HG03064 (cell line): Measurements from ENCODE around the gene WFDC1.

Experiments used
- ATAC-seq: cut with Tn5 transposase; IDR thresholded peaks from one replicate; pipeline ENCODE4 v1.9.1; 2021; ENCODE audit warnings: low read depth; ENCODE audit not compliant: unreplicated experiment

The WFDC1 gene

DNA sequence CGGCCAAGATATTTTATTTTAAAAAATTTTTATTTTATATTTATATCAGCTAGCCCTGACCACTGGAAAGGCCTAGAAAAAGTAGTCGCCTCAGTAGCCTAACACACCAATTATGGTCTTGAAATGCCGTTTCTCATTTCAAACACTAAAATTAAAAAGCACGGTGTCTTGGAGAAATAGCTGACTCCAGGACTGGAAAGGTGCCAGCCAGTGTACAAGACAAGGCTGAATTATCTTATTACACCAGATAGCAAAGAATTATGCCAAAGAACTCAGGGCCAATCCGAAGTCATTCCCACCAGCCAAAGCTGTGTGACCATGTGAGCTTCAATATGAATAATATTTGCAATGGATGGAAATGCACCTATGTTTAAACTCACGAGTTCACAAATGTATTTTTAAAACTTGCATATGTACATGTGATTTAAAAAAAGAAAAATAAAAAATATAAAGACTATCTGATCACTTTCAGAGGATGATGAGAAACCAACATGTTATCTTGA lies 53.8 kb downstream of the WFDC1 start:
- ATAC-seq: no peak

DNA sequence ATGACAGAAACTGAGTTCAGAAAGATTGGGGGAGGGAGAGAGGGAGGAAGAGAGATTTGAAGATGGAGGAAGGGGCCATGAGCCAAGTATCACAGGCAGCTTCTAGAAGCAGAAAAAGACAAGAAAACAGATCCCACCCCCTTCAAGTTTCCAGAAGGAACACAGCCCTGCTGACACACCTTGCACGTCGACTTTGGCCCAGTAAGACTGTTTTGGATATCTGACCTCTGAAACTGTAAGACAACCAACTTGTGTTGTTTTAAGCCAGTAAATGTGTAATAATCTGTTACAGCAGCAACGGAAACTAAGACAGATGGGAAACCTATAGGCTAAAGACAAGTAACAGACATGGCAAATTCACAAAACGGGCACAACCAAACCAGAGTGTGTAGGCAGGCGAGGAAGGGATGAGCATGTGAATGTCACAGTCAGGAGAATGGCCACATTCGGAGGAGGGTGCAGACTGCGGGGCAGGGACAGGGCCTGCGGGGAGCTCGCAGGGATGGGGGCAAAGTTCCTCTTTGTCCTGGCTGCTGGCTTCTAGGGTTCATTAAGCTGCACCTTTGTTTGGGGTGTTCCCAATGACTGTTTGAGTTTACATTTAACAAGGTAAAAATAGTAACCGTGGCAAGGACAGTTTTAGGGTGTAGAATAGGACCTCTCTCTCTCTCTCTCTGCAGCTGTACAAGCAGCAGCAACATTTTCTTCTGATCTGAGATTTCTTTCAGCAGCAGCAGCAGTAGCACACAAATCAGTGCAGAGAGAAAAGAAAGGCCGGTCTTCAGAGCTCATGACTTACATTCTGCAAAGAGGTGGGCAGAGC lies 55.4 kb downstream of the WFDC1 start:
- ATAC-seq: no peak

DNA sequence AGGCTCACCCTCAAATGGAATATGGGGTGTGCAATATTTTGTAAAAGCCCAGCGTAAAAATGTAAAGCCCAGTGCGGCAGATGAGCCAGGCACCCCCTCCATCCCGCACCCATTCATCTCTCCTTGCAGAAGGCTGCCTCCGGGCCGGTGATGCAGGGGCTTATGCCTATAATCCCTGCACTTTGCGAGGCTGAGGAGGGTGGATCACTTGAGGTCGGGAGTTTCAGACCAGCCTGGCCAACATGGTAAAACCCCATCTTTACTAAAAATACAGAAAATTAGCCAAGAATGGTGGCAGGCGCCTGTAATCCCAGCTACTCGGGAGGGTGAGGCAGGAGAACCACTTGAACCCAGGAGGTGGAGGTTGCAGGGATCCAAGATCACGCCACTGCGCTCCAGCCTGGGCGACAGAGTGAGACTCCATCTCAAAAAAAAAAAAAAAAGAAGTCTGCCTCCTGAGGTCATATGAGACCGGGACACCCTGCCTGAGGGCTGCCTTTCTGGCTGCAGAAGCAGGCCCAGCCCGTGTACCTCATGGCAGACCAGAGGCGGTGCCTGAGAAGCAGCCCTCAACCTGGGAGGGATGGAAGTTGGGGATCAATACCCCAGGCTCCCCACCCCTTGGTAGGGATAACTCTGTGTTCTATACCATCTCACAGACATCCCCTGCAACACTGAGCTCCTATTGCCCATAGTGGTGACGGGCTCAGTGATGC lies 56.2 kb downstream of the WFDC1 start:
- no peak for ATAC-seq

DNA sequence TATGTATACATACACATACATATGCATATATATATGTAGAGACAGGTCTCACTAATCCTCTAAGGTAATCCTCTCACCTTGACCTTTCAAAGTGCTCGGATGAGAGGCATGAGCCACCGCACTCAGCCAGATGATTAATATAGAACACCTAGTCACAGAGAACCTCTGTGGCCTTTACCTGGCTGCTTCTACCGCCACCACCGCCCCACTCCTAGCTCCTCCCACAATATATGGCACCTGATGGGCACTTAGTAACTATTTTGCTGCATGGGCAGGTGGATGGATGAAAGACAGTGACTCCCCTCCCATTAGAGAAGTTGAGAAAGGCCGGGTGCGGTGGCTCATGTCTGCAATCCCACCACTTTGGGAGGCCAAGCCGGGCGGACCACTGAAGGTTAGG lies 57.0 kb downstream of the WFDC1 start:
- ATAC-seq: no peak

DNA sequence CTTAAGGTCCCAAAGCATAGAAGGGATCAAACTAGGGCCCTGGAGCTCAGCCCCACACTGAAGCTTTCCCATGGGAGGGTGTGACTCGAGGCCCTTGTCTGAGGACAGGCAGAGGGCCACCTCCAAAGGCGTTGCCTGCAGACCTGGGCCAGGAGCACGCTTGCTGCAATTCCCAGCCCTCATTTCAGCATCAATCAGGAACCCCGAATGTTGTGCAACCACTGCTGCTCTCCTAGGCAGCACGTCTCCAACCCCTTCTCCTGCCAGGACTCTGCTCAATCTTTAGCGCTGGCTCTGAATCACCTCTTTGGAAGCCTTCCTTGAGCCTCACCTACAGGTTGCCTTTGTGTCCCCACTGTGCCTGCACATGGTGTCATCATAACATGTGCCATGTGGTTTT lies 59.6 kb downstream of the WFDC1 start:
- ATAC-seq: no peak

DNA sequence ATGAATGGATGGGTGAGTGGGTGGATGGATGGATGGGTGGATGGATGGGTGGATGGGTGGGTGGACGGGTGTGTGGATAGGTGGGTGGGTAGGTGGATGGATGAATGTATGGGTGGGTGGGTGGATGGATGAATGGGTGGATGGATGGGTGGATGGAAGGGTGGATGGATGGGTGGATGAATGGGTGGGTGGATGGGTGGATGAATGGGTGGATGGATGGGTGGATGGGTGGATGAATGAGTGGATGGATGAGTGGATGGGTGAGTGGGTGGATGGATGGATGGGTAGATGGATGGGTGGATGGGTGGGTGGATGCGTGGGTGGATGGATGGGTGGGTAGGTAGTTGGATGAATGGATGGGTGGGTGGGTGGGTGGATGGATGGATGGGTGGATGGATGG lies 60.5 kb downstream of the WFDC1 start:
- no peak for ATAC-seq

DNA sequence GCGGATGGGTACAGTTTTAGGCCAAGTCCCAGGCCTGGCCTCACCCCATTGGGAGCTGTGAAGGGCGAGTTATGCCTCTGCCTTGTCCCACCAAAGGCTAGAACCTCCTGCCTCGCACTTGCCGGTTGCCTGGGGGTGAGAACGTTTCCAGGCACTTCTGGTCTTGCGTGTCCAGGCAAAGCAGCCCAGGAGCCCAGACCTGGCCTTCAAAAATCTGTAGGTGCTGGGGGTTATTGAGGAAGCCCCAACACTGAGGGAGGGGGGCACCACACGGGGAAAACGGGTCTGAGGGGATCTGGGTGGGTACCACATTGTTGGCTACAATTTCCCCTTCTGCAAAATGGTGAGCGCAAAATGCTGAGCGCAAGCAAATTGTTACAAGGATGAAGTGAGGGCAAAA lies 61.5 kb downstream of the WFDC1 start:
- no peak for ATAC-seq

DNA sequence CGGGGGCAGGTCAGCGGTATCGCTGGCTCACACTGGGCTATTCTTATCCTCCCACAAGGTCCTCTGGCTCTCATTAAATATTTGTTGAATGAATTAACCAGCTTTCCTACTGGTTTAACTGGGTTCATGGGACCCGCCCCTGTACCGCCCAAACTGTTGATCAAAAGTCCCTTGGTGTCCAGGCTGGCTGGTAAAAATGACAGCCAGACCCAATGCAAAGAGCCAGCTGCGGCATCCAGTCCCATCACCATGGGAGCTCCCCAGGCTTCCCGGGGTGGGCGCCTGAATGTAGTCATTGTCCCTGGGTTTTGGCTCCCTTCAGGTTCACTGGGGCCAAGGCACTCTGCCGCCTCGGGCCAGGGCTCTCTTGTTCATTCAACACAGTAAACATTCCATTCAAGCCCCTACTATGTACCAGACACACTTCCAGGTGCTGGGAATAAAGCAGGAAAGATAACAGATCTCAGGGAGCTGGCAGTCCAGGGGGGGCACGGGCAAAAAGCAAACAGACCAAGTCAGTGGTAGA lies 62.0 kb downstream of the WFDC1 start:
- ATAC-seq: no peak

DNA sequence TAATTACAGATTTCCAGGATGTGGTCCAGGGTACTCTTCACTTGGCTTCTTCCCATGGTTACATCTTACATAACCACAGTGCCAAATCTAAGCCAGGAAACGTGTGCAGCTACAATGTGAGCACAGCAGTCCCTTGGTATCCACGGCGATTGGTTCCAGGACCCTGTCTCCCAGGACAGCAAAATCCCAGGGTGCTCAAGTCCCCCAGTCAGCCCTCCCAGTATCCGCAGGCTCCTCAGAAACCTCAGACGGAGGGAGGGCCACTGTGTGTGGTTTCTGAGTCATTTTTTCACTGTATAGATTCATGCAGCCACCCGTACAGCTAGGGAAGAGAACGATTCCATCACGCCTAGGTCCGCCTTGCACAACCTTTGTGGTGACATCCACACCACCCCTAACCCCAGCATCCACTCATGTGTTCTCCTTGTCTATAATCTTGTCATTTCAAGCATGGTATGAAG lies 62.5 kb downstream of the WFDC1 start:
- no peak for ATAC-seq

DNA sequence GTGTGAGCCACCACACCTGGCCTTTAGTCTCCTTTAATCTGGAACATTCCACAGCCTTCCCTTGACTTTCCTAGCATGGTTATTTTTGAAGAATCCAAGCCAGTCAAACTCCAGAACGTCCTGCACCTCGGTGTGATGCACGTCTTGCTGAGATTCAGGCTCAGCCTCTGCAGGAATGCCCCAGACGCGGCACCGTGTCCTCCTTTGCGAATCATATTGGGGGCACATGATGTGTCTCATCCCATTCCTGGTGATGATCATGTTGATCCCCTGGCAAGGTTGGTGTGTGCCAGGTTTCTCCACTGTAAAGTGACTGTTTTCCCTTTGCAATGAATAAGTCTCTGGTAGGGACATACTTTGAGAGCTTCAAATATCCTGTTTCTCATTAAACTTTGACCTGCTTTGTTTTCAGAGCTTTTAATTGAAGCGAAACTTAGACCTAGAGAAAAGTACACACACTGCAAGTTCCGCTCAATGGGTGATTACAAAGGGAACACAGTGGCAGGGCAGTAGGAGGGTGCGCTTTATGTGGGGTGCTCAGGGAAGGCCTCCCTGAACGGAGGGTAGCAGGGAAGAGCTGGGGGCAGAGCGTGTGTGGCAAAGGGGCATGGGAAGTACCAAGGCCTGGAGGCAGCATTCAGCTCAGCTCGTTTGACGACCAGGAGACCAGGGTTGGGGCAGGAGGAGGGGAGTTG lies 64.1 kb downstream of the WFDC1 start:
- ATAC-seq: no peak

DNA sequence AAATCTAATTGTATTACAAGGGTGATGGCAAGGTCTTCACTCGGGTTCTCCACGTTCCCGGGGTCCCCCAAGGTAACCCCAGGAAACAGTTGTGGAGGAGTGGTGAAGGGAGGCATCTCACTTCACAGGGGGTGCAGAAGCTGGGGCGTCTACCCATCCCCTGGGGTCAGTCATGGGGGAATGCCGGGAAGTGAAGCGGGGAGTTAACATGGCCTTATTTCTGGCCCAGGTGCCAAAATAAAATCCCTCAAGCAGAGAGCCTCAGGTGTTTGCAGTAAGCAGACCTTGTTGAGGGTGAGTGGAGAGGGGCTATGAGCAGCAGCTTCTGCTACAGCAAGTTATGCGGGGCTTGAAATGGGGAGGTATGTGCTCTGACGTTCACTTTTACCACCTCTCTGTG lies 64.6 kb downstream of the WFDC1 start:
- ATAC-seq: no peak

DNA sequence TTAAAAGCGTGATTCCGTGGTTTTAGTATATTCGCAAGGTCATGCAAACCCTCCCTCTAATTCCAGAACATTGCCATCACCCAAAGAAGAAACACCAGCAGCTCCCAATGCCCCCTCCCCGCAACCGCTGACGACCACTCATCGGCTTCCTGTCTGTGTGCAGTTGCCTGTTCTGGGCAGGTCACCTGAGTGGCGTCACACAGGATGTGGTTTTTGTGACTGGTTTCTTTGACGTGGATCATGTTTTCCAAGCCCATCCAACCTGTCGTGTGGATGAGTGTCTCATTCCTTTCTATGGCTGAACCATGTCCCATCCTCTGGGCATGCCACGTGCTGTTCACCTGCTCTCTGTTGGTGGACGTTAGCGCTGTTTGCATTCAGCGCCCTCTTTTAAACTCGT lies 65.5 kb downstream of the WFDC1 start:
- no peak for ATAC-seq

DNA sequence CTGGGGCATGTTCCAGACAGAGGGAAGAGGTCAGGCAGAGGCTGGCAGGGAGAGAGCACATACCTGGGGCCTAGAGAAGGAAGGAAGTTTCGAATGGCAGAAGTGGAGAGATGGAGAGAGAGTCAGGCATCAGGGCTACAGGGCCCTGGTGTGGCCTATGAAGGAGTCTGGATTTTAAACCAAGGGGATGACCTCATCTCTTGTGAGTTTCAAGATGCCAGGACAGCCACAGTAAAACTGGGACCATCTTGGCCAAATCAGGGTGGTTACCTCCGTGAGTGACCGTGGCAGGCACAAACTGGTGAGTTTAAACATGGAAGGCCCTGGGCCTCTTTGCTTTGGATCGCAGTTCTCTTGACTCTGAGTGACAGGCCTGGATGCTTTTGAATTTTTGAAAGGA lies 66.1 kb downstream of the WFDC1 start:
- ATAC-seq: no peak

DNA sequence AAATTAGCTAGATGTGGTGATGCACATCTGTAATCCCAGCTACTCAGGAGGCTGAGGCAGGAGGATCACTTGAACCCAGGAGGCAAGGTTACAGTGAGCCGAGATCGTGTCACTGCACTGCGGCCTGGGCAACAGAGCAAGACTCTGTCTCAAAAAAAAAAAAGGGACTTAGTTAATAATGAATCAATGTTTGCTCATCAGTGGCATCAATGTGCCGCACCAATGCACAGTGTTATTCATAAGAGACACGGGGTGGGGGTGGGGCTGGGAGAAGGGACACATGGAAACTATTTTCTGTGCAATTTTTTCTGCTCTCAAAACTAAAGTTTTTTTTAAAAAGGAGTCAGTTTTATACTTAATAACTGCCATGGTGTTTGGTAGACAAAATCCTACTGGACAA lies 66.9 kb downstream of the WFDC1 start:
- no peak for ATAC-seq

DNA sequence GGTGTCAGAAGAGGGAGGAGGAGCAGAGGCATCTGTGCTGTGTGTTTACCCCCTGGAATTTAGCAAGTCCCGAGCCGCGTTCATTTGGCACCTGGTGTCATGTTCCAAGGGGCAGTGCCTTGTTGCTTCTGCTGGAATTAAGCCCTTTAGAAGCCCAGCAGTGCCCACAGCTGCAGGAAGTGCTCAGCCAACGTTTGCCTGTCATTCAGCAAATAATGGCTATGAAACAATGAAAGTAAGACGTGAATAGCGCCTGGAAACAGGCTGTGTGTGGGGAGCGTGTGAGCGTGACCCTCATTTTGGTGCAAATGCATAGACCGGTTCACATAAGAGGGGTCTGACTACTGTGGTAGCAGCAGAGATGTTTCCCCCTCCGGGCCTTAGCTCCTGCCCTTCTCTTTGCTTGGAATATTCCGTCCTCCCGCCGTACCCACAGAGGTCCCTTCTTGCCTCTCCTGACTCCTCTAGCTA lies 67.8 kb downstream of the WFDC1 start:
- ATAC-seq: no peak

DNA sequence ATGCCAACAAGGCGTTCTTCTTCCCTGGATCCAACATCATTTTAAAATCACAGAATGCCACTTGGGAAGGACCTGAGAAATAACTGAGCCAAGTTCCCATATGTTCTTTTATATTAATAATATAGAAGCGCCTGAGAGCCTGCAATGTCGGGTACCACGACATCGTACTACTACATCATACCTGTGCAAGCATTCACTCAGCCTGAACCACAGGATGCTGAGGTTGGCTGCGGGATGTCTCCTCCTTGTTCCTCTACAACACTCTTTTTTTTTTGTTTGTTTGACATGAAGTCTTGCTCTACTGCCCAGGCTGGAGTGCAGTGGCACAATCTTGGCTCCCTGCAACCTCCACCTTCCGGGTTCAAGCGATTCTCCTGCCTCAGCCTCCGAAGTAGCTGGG lies 71.5 kb downstream of the WFDC1 start:
- no peak for ATAC-seq

DNA sequence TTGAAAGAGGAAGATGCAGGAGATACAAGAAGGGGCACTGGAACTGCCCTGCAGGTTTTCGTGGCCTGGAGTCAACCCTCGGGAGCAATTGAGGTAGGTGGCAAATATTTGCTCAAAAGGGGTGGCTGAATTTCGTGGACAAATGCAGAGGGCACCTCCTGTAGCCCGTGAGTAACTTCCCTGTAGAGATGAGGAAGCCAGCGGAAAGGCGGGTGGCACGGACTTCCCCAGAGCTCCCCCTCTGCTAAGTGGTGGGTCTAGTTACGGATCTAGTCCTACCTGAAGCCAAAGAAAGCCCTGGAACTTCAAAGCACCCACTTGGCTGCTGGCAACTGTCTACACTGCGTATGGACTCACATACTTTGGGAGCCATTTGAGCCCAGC lies 72.6 kb downstream of the WFDC1 start:
- no peak for ATAC-seq

DNA sequence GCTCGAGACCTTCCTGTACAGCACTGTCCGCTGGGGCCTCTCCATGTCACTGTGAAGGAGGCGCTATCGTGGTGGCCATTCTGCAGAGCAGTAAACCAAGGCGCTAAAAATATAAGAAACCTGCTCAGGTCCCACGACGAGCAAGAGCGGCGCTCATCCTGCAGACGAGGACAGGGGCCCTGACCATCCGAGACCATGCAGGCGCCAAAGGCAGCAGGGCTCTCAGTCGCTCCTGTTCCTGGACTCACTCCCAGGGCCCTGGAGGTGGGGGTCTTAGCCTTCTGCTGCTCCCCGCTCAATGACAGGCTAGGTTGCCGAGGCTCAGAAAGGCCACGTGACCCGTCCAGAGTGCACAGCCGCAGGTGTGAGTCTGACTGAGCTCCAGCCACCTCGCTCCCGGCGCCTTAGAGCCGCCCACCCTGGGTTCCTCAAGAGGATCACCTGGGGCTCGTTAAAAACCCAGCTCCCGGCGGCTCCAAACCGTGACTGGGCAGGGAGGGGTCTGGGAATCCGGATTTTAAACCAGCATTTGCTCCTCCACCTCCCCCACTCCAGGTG lies 73.2 kb downstream of the WFDC1 start:
- no peak for ATAC-seq

DNA sequence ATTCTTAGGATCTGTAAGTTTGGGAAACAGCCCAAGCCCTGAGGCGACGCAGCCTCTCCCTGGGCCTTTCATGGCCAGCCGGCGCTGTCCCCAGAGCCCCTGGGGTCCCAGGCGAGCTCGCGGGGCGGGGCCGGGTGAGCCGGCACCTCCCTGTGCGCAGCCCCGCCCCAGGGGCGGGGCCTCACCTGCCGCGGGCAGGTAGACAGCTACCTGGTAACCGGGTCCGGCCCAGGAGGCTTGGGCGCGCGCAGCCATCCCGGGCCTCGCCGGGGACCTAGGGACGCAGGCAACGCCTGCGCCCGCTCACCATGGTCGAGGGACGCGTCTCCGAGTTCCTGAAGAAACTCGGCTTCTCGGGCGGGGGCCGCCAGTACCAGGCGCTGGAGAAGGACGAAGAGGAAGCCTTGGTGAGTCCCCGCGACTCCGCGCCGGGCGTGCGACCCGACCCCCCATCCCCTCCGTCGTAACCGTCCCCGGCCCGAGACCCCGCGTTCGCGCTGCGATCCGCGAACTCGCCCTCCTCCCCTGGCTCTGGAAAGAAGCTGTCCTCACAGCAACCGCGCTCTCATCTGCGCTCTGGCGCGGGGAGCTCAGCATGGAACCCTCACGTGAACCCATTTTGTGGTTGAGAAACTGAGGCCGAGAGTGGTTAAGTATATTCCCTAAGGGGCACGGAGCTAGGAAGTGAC lies 73.8 kb downstream of the WFDC1 start, which contains the start of gene ATP2C2:
Gene ATP2C2, plus strand, starts transcription at position 231 of the 689 bp plus-strand sequence. Its CDS starts 78 bp downstream, at position 309.
- ATAC-seq: no peak

DNA sequence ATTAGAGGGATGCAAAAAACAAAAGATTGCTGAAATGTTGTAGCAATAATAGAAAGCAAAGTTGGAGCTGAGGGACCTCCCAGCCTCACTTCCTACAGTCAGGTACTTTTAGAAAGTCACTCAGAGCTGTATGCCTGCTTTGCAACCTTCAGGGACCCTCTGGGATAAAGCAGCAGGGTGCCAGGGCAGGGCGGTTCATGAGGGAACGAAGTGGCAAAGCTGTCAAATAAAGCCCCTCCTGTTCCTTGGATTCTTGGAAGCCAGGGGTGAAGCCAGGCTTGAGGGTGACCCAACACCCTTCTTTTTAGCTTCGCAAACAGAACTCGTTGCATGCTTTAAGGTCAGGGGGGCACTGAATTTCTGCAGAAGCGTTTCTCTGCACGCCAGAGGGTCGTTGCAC lies 74.4 kb downstream of the WFDC1 start:
- no peak for ATAC-seq
